ENCODE measurements around the gene OR10H4. TPM values are rescaled to one million over a fixed set of nuclear protein-coding genes. Genes with fewer than 3 reads are reported as not detected.
"Not testable (repeated sequence)": the region's sequence is repeated elsewhere in the genome, so short reads cannot be mapped to it uniquely, and the experiment has no call there.

OR10H4 gene
- total RNA-seq, 1 donor = not detected

- H3K4me3 ChIP-seq (ENCODE audit: low read depth, low read length) = no peak overlapping the region
- no peak for DNase-seq (ENCODE audit: low read depth)
- TF ChIP-seq CTCF (IDR thresholded peaks at IDR 0.05; ENCODE audit: insufficient read depth, low read depth, low read length) = no peak
Observed at GRCh38 chr19:15928321-15928720, 20.5 kb upstream of the OR10H4 start.

GRCh38 chr19:15933761-15934331 lies 15.0 kb upstream of the OR10H4 start:
- not testable (repeated sequence) for DNase-seq (ENCODE audit: low read depth); H3K4me3 ChIP-seq (ENCODE audit: low read depth, low read length)

- no peak for DNase-seq (ENCODE audit: low read depth)
- no peak for TF ChIP-seq CTCF (IDR thresholded peaks at IDR 0.05; ENCODE audit: insufficient read depth, low read depth, low read length)
- no peak within 1 kb of the TSS for H3K4me3 ChIP-seq (ENCODE audit: low read depth, low read length)
Observed at GRCh38 chr19:15934332-15935078, 14.3 kb upstream of the OR10H4 start, which contains the start of gene CYP4F11. CYP4F11 (minus strand) TSS chr19:15934529; CDS start chr19:15934408, 121 bp downstream.

GRCh38 chr19:15935167-15935702 lies 13.6 kb upstream of the OR10H4 start:
- no peak for TF ChIP-seq CTCF (IDR thresholded peaks at IDR 0.05; ENCODE audit: insufficient read depth, low read depth, low read length)
- H3K4me3 ChIP-seq (ENCODE audit: low read depth, low read length) = no peak overlapping the region
- DNase-seq (ENCODE audit: low read depth) = no peak

GRCh38 chr19:15936173-15936572 lies 12.6 kb upstream of the OR10H4 start:
- no peak for DNase-seq (ENCODE audit: low read depth)
- no peak for TF ChIP-seq CTCF (IDR thresholded peaks at IDR 0.05; ENCODE audit: insufficient read depth, low read depth, low read length)
- H3K4me3 ChIP-seq (ENCODE audit: low read depth, low read length) = no peak overlapping the region

- TF ChIP-seq CTCF (IDR thresholded peaks at IDR 0.05; ENCODE audit: insufficient read depth, low read depth, low read length) = no peak
- no peak overlapping the region for H3K4me3 ChIP-seq (ENCODE audit: low read depth, low read length)
- DNase-seq (ENCODE audit: low read depth) = no peak
Observed at GRCh38 chr19:15936950-15937349, 11.9 kb upstream of the OR10H4 start.

- TF ChIP-seq CTCF (IDR thresholded peaks at IDR 0.05; ENCODE audit: insufficient read depth, low read depth, low read length) = no peak
- no peak for DNase-seq (ENCODE audit: low read depth)
- H3K4me3 ChIP-seq (ENCODE audit: low read depth, low read length) = no peak overlapping the region
Observed at GRCh38 chr19:15937771-15938170, 11.0 kb upstream of the OR10H4 start.
